ENCODE measurements around the gene MYLK.
"Not testable (repeated sequence)": the region's sequence is repeated elsewhere in the genome, so short reads cannot be mapped to it uniquely, and the experiment has no call there.

Gene MYLK

GRCh38 chr3:123632161-123632655 is 251.9 kb downstream of the MYLK start:
- peak in 1 of 42 donors; percentile 40 for DNase-seq
- intact Hi-C loops (cut with DNase I), result no loop called here

- peak in 1 of 42 donors; percentile 25 for DNase-seq
- intact Hi-C loops (cut with DNase I), result no loop called here
Measured at GRCh38 chr3:123629747-123630047, 254.4 kb downstream of the MYLK start.

- intact Hi-C loops (cut with DNase I), result no loop called here
- DNase-seq, result peak in 1 of 42 donors; percentile 22
Measured at GRCh38 chr3:123628996-123629746, 255.0 kb downstream of the MYLK start.

- DNase-seq, result peak in 1 of 42 donors; percentile 21
- intact Hi-C loops (cut with DNase I), result no loop called here
Measured at GRCh38 chr3:123627673-123628670, 256.2 kb downstream of the MYLK start.

GRCh38 chr3:123626881-123627280 is 257.3 kb downstream of the MYLK start:
- intact Hi-C loops (cut with DNase I), result no loop called here
- peak in 1 of 42 donors; percentile 31 for DNase-seq

GRCh38 chr3:123624302-123624701 is 259.8 kb downstream of the MYLK start:
- intact Hi-C loops (cut with DNase I), result loop anchor here (5.0 kb wide), 1 partner anchor 37 kb away; the partner anchor contains the start of gene HACD2

GRCh38 chr3:123623346-123623880 is 260.7 kb downstream of the MYLK start:
- DNase-seq, result peak in 41 of 42 donors; percentile 28 to 88 (median 70)
- intact Hi-C loops (cut with DNase I), result loop anchor here (5.0 kb wide), 1 partner anchor 36 kb away; the partner anchor contains the start of gene HACD2

More at GRCh38 chr3:123624302-123624701, 259.8 kb downstream of the MYLK start:
- peak in 1 of 42 donors; percentile 31 for DNase-seq

GRCh38 chr3:123622766-123623165 is 261.4 kb downstream of the MYLK start:
- peak in 1 of 42 donors; percentile 39 for DNase-seq
- intact Hi-C loops (cut with DNase I), result loop anchor here (5.0 kb wide), 1 partner anchor 35 kb away; the partner anchor contains the start of gene HACD2

GRCh38 chr3:123621850-123622189 is 262.3 kb downstream of the MYLK start:
- intact Hi-C loops (cut with DNase I), result loop anchor here (5.0 kb wide), 1 partner anchor 35 kb away; the partner anchor contains the start of gene HACD2
- peak in 1 of 42 donors; percentile 31 for DNase-seq

- intact Hi-C loops (cut with DNase I), result loop anchor here (5.0 kb wide), 1 partner anchor 34 kb away; the partner anchor contains the start of gene HACD2
Measured at GRCh38 chr3:123621186-123621849, 262.8 kb downstream of the MYLK start.

GRCh38 chr3:123620343-123620742 is 263.8 kb downstream of the MYLK start:
- intact Hi-C loops (cut with DNase I), result loop anchor here (5.0 kb wide), 1 partner anchor 33 kb away; the partner anchor contains the start of gene HACD2
- peak in 30 of 42 donors; percentile 14 to 71 (median 44) for DNase-seq

More at GRCh38 chr3:123621186-123621849, 262.8 kb downstream of the MYLK start:
- DNase-seq, result peak in 1 of 42 donors; percentile 43

- DNase-seq, result peak in 41 of 42 donors; percentile 38 to 88 (median 69)
- intact Hi-C loops (cut with DNase I), result no loop called here
Measured at GRCh38 chr3:123618768-123619484, 265.2 kb downstream of the MYLK start.

GRCh38 chr3:123618076-123618708 is 265.9 kb downstream of the MYLK start:
- peak in 1 of 42 donors; percentile 42 for DNase-seq
- intact Hi-C loops (cut with DNase I), result no loop called here

- peak in 1 of 42 donors; percentile 27 for DNase-seq
- intact Hi-C loops (cut with DNase I), result no loop called here
Measured at GRCh38 chr3:123616593-123616992, 267.5 kb downstream of the MYLK start.

GRCh38 chr3:123613543-123613942 is 270.6 kb downstream of the MYLK start:
- intact Hi-C loops (cut with DNase I), result no loop called here
- no peak for DNase-seq

- intact Hi-C loops (cut with DNase I), result not testable (repeated sequence)
Measured at GRCh38 chr3:123611674-123612073, 272.5 kb downstream of the MYLK start.

GRCh38 chr3:123611082-123611481 is 273.1 kb downstream of the MYLK start:
- intact Hi-C loops (cut with DNase I), result no loop called here

More at GRCh38 chr3:123611674-123612073, 272.5 kb downstream of the MYLK start:
- DNase-seq, result not testable (repeated sequence)

More at GRCh38 chr3:123611082-123611481, 273.1 kb downstream of the MYLK start:
- DNase-seq, result no peak

All from head of caudate nucleus (tissue), 42 donors.